HCT116 (cell line): ENCODE results near the gene MCF2L2.

Experiments used
- CTCF ChIP-seq, 3 experiments: fragments of 200-600 bp in 1 of 3; sonication (generic) in 1 of 3; IDR thresholded peaks in 2 of 3; conservative IDR thresholded peaks in 1 of 3; 2 replicates each; pipeline ENCODE4 v1.5.1; 2012 to 2017; ENCODE audit warnings: low read depth in 2 of 3, low read length in 2 of 3, antibody characterized with exemption in 1 of 3, borderline replicate concordance in 1 of 3, control low read depth in 1 of 3, mild to moderate bottlenecking in 1 of 3, mixed read lengths in 1 of 3, mixed run types in 1 of 3, moderate library complexity in 1 of 3; ENCODE audit not compliant: insufficient read depth in 1 of 3
- EZH2 ChIP-seq: fragments of 200-600 bp; sonication (generic); IDR thresholded peaks from 2 replicates; pipeline ENCODE4 v1.6.1; 2017; ENCODE audit warnings: antibody characterized with exemption, mixed run types
- JUND ChIP-seq: IDR thresholded peaks from 2 replicates; pipeline ENCODE4 v1.6.1; 2012
- REST ChIP-seq: IDR thresholded peaks from 2 replicates; pipeline ENCODE4 v1.6.1; 2012; ENCODE audit warnings: low read depth

GRCh38 chr3:183212096-183212495 lies 216.3 kb downstream of the MCF2L2 start:
- no peak for TF ChIP-seq EZH2
- TF ChIP-seq CTCF (IDR thresholded peaks at IDR 0.05 in 2 of 3, conservative IDR thresholded peaks at IDR 0.05 in 1 of 3; ENCODE audit: borderline replicate concordance in 1 of 3, insufficient read depth in 1 of 3, low read depth in 2 of 3, low read length in 2 of 3): no peak
- no peak for TF ChIP-seq JUND
- no peak for TF ChIP-seq REST
